Sigmoid colon (tissue), 7 donors: ENCODE measurements around the gene TBX1. TPM values are rescaled to one million over a fixed set of nuclear protein-coding genes. Genes with fewer than 3 reads are reported as not detected.

Experiments used
- DNase-seq: peaks from one replicate; pipeline ENCODE4 v3.0.0-alpha.2; 2019
- H3K27ac ChIP-seq, 4 donors: fragments of 200-600 bp; sonication (generic); one replicate each; pipeline ENCODE4 v1.5.1; 2016 to 2019; ENCODE audit warnings: mild to moderate bottlenecking in 1 of 4
- H3K27me3 ChIP-seq, 3 donors: fragments of 200-600 bp; sonication (generic); one replicate each; pipeline ENCODE4 v1.5.1; 2019; ENCODE audit warnings: mild to moderate bottlenecking in 1 of 3
- H3K36me3 ChIP-seq, 4 donors: fragments of 200-600 bp; sonication (generic); one replicate each; pipeline ENCODE4 v1.5.1; 2016 to 2019
- H3K4me1 ChIP-seq, 4 donors: fragments of 200-600 bp; sonication (generic); one replicate each; pipeline ENCODE4 v1.5.1; 2017 to 2019
- H3K4me3 ChIP-seq, 4 donors: fragments of 200-600 bp; sonication (generic); one replicate each; pipeline ENCODE4 v1.5.1; 2017 to 2019; ENCODE audit warnings: mild to moderate bottlenecking in 2 of 4, moderate library complexity in 1 of 4
- H3K9me3 ChIP-seq, 4 donors: fragments of 200-600 bp in 3 of 4; sonication (generic) in 3 of 4; one replicate each; pipeline versions ENCODE4 v1.5.1 to v1.6.1; 2013 to 2019
- EP300 ChIP-seq, 4 donors: sonication (generic); formaldehyde crosslinking; IDR thresholded peaks; one replicate each; pipeline ENCODE4 v1.6.1; 2017; ENCODE audit warnings: antibody characterized with exemption in 4 of 4
- POLR2A ChIP-seq, 2 donors: fragments of 450-650 bp; IDR thresholded peaks; one replicate each; pipeline ENCODE4 v1.6.1; 2016; ENCODE audit warnings: antibody characterized with exemption in 2 of 2, mild to moderate bottlenecking in 2 of 2, moderate library complexity in 2 of 2
- POLR2AphosphoS5 ChIP-seq, 4 donors: sonication (generic); formaldehyde crosslinking; IDR thresholded peaks; one replicate each; pipeline ENCODE4 v1.6.1; 2017; ENCODE audit warnings: antibody characterized with exemption in 4 of 4
- WGBS, 2 donors: extraction: QIAGEN DNeasy Blood & Tissue Kit; methylation state at CpG; one replicate each; pipeline ENCODE4 v1.1.7; 2013; 5-methylcytosine and 5-hydroxymethylcytosine counted together
- intact Hi-C: fragments of 100-400 bp; cut with DNase I; formaldehyde crosslinking; loops from one replicate; pipeline ENCODE4 v1.15.1; 2023
- polyA plus RNA-seq, 3 donors: library from polyadenylated mRNA; stranded (reverse); fragments of 200-250 nt; gene quantifications; one replicate each; pipeline ENCODE4 v1.2.3, GENCODE V29; 2013
- total RNA-seq, 4 donors: library from RNA; depleted of rRNA; stranded (reverse); fragments of >200 nt; gene quantifications; one replicate each; pipeline ENCODE4 v1.1.0, GENCODE V29; 2016
- TF ChIP-seq, protein P1 (sequence below), 4 experiments: fragments of 450-650 bp in 3 of 4; fragments of 200-600 bp in 1 of 4; IDR thresholded peaks; one replicate each; pipeline ENCODE4 v1.5.1; 2016 to 2019; ENCODE audit warnings: antibody characterized with exemption in 4 of 4, mild to moderate bottlenecking in 3 of 4, moderate library complexity in 2 of 4
- donor health status: healthy with polysubstance abuse.
- donor health status: Bipolar disorder and iron deficiency.
- donor health status: healthy.

The TBX1 gene
- total and polyA plus RNA-seq, 7 donors: 1.7 to 4.3 (median 2.8) TPM; not detected in 1

DNA sequence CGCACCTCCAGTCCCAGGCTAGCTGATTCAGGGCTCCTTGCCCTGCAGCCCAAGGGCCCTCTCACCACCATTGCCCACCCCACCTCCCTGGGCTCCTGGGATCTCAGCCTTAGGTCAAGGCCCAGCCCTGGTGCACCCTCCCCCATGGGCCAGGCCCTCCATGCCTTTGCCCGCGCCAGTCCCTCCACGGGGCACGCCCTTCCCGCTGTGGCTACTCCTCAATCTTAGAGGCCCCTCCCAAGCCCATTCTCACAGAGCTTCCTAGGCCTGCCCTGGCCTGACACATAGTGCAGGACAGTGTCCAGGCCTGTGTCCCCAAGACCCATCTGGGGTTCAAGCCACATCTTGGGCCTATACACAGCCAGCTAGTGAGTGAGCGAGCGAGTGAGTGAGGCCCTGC, 30.4 kb upstream of the TBX1 start:
- Histone ChIP-seq H3K4me1 (peaks cover 0 to 10% (median 6%) of the 10 kb centered on the region in 4 donors), H3K27me3 (peaks cover 0 to 11% (median 8%) of the 10 kb centered on the region in 3 donors), H3K9me3 (no peaks in the 10 kb centered on the region), H3K27ac (no peak overlapping the region), H3K36me3 (no peaks in the 10 kb centered on the region), H3K4me3 (no peak overlapping the region)
- TF ChIP-seq EP300 (IDR thresholded peaks at IDR 0.05): no peak
- no peak for TF ChIP-seq POLR2A (IDR thresholded peaks at IDR 0.05)
- TF ChIP-seq, protein P1, sequence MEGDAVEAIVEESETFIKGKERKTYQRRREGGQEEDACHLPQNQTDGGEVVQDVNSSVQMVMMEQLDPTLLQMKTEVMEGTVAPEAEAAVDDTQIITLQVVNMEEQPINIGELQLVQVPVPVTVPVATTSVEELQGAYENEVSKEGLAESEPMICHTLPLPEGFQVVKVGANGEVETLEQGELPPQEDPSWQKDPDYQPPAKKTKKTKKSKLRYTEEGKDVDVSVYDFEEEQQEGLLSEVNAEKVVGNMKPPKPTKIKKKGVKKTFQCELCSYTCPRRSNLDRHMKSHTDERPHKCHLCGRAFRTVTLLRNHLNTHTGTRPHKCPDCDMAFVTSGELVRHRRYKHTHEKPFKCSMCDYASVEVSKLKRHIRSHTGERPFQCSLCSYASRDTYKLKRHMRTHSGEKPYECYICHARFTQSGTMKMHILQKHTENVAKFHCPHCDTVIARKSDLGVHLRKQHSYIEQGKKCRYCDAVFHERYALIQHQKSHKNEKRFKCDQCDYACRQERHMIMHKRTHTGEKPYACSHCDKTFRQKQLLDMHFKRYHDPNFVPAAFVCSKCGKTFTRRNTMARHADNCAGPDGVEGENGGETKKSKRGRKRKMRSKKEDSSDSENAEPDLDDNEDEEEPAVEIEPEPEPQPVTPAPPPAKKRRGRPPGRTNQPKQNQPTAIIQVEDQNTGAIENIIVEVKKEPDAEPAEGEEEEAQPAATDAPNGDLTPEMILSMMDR (IDR thresholded peaks at IDR 0.05): no peak
- no peak for TF ChIP-seq POLR2AphosphoS5 (IDR thresholded peaks at IDR 0.05)
- DNase-seq: no peak
- WGBS, 2 donors: 64 to 83% methylated on average over 8 of the region's 8 CpGs
- intact Hi-C loops: loop anchor here (1.0 kb wide), 1 partner anchor 180 kb away; no protein-coding TSS in a partner anchor

DNA sequence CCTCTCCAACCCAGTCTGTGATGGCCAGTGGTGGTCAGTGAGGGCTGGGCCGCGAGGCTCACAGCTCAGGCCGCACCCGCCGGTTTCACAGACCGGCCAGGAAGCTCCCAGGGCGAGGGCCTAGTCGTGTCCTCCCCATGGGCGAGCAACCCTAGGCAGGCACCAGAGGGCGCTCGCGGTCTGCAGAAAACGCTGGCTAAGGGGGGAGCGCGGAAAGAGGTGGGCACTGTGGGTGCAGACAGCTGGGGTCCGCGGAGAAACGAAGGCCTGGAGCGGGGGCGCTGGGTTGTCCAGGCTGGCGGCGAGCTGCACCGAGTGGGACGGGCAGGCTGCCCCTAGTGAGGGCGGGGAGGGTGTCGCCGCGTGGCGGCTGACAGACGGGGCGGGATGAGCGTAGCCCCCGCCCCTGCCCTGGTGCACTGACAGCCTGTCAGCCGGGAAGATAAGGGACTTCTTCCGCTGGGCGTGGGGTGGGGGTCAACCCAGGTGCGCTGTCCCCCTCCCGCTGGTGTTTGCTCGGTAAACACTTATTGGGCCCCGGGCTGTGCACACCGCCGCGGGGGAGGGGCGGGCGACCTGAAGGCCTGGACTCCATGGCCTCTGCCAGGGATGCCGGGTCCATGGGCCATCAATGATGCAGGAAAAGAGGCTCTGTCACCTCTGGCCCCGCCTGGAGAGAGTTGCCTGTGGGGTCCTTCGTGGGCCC, 29.8 kb upstream of the TBX1 start:
- intact Hi-C loops: loop anchor here (1.0 kb wide), 1 partner anchor 179 kb away; no protein-coding TSS in a partner anchor
- TF ChIP-seq POLR2A (IDR thresholded peaks at IDR 0.05): no peak
- TF ChIP-seq, protein P1 (IDR thresholded peaks at IDR 0.05): peak; percentile 94 to 97 (median 95)
- Histone ChIP-seq H3K27ac (no peak overlapping the region), H3K4me3 (peak overlapping the region in 3 of 4 donors; percentile 26 to 44 (median 42)), H3K9me3 (no peaks in the 10 kb centered on the region), H3K27me3 (peaks cover 0 to 9% (median 8%) of the 10 kb centered on the region in 3 donors), H3K36me3 (no peaks in the 10 kb centered on the region), H3K4me1 (peaks cover 0 to 10% (median 6%) of the 10 kb centered on the region in 4 donors)
- peak; percentile 90 for DNase-seq
- 2 to 4% methylated on average over 48 of the region's 48 CpGs for WGBS, 2 donors

GRCh38 chr22:19731361-19732135, 29.0 kb upstream of the TBX1 start:
- Histone ChIP-seq H3K4me1 (peaks cover 0 to 10% (median 6%) of the 10 kb centered on the region in 4 donors), H3K36me3 (no peaks in the 10 kb centered on the region), H3K27me3 (peaks cover 0 to 10% (median 8%) of the 10 kb centered on the region in 3 donors), H3K4me3 (no peak overlapping the region), H3K27ac (no peak overlapping the region), H3K9me3 (no peaks in the 10 kb centered on the region)
- no peak for DNase-seq
- no peak for TF ChIP-seq POLR2AphosphoS5 (IDR thresholded peaks at IDR 0.05)
- TF ChIP-seq, protein P1 (IDR thresholded peaks at IDR 0.05): no peak
- no peak for TF ChIP-seq EP300 (IDR thresholded peaks at IDR 0.05)
- TF ChIP-seq POLR2A (IDR thresholded peaks at IDR 0.05): no peak
- 59 to 62% methylated on average over 21 of the region's 21 CpGs for WGBS, 2 donors
- intact Hi-C loops: no loop called here

DNA sequence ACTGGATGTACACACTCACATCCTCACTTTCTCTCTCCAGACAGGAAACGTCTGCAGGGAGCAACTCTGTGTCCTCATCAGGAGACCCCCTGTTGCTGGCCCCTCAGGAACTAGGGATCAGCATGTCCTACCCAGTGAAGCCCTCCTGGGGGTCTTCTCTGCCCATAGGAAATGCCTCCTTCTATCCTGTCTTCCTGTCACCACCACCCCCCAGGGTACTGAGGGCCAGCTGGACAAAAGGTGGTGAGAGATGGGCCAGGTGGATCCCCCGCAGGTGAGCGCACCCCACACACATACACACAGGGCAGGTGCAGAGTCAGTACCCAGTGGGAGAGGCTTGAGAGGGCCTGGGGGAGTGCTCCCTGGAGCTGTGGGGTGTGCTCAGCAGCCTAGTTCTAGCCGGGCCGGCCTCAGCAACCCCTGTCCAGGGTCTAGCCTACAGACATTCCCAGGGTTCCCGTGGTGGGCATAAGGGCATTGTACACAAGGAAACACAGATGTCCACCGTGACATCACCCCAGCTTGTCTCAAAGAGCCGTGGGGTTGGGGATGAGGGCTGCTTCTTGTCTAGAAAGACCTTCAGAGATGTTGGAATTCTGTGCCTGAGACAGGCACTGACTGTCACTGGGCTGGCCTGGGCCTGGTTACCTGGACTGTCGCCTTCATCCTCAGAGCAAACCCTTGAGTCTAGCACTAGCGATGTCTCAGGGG, 28.0 kb upstream of the TBX1 start:
- DNase-seq: no peak
- TF ChIP-seq POLR2A (IDR thresholded peaks at IDR 0.05) (no peak), EP300 (IDR thresholded peaks at IDR 0.05) (no peak), POLR2AphosphoS5 (IDR thresholded peaks at IDR 0.05) (no peak)
- TF ChIP-seq, protein P1 (IDR thresholded peaks at IDR 0.05): no peak
- intact Hi-C loops: no loop called here
- peaks cover 0 to 10% (median 6%) of the 10 kb centered on the region in 4 donors for H3K4me1 ChIP-seq
- no peak overlapping the region for H3K4me3 ChIP-seq
- H3K9me3 ChIP-seq: no peaks in the 10 kb centered on the region
- no peak overlapping the region for H3K27ac ChIP-seq
- H3K27me3 ChIP-seq: peaks cover 0 to 13% (median 8%) of the 10 kb centered on the region in 3 donors
- H3K36me3 ChIP-seq: no peaks in the 10 kb centered on the region
- 78 to 89% methylated on average over 10 of the region's 10 CpGs for WGBS, 2 donors
